Measurements from ENCODE around the gene ELFN2. TPM values are rescaled to one million over a fixed set of nuclear protein-coding genes. Genes with fewer than 3 reads are reported as not detected.

Gene ELFN2
- total and polyA plus RNA-seq, 2 of the 13 experiments (the other 11 are each of a cell fraction or from before 2014, with no cell fraction given) = 0.01 TPM; not detected in 1

DNA sequence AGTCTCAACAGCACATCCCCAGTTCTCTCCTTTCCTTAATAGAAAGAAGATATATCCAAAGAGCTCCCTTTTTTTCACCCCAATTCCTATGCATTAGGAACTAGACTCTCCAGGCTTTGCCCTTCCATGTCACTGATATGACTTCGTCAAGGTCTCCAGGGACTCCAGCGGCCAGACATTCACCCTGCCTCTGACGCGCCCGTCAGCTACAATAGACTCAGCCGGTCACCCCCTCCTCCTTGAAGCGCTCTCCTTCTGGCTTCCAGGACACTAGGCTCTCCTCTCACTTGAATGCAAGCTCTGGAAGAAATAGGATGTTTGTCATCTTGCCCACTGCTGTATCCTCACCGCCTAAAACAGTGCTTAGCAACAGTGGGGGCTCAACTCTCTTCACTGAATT is 14.9 kb upstream of the ELFN2 start (continued):
- TF ChIP-seq, protein P1, sequence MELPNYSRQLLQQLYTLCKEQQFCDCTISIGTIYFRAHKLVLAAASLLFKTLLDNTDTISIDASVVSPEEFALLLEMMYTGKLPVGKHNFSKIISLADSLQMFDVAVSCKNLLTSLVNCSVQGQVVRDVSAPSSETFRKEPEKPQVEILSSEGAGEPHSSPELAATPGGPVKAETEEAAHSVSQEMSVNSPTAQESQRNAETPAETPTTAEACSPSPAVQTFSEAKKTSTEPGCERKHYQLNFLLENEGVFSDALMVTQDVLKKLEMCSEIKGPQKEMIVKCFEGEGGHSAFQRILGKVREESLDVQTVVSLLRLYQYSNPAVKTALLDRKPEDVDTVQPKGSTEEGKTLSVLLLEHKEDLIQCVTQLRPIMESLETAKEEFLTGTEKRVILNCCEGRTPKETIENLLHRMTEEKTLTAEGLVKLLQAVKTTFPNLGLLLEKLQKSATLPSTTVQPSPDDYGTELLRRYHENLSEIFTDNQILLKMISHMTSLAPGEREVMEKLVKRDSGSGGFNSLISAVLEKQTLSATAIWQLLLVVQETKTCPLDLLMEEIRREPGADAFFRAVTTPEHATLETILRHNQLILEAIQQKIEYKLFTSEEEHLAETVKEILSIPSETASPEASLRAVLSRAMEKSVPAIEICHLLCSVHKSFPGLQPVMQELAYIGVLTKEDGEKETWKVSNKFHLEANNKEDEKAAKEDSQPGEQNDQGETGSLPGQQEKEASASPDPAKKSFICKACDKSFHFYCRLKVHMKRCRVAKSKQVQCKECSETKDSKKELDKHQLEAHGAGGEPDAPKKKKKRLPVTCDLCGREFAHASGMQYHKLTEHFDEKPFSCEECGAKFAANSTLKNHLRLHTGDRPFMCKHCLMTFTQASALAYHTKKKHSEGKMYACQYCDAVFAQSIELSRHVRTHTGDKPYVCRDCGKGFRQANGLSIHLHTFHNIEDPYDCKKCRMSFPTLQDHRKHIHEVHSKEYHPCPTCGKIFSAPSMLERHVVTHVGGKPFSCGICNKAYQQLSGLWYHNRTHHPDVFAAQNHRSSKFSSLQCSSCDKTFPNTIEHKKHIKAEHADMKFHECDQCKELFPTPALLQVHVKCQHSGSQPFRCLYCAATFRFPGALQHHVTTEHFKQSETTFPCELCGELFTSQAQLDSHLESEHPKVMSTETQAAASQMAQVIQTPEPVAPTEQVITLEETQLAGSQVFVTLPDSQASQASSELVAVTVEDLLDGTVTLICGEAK (IDR thresholded peaks at IDR 0.05) = no peak
- TF ChIP-seq, protein P1 (CRISPR knock-in tag; IDR thresholded peaks at IDR 0.05) = no peak

DNA sequence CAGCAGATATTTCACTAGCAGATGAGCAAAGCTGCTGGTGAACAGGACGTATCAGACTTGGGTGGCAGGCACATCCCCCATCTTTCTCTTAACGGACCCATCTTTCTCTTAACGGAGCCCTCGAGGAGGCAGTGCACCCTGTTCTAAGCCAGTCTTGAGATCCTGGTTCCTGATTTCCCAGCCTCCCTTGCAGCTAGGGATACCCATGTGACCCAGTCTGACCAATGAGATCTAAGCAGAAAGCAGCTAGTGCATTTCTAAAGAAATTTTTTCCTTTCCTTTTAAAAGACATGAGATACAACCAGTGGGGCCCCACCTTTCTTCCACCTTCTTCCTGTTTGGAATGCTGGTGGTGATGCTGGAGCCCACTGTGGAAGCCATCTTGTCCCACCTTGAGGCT is 13.6 kb upstream of the ELFN2 start:
- Histone ChIP-seq H3K9me3 (ENCODE audit: low read length) (no peaks in the 10 kb centered on the region), H3K4me2 (ENCODE audit: low read depth, low read length) (no peak overlapping the region), H3K9ac (ENCODE audit: insufficient read depth, low read depth, low read length) (no peak overlapping the region), H3K36me3 (replicated peaks in 1 of 2; ENCODE audit: control insufficient read depth in 1 of 2, insufficient read depth in 2 of 2, low read length in 2 of 2) (no peaks in the 10 kb centered on the region), H3K4me3 (replicated peaks in 1 of 3; ENCODE audit: insufficient read depth in 1 of 3, low read depth in 2 of 3, low read length in 3 of 3) (no peak overlapping the region), H3K79me2 (ENCODE audit: insufficient read depth, low read length) (no peaks in the 10 kb centered on the region), H3K27ac (ENCODE audit: extremely low read length, insufficient read depth, low read length) (no peak overlapping the region), H2AFZ (ENCODE audit: low read length) (no peak overlapping the region), H4K20me1 (ENCODE audit: insufficient read depth, low read length) (no peaks in the 10 kb centered on the region), H3K4me1 (ENCODE audit: insufficient read depth, low read length) (peaks cover 11% of the 10 kb centered on the region), H3K27me3 (ENCODE audit: control insufficient read depth in 1 of 2, insufficient read depth in 2 of 2, low read length in 2 of 2) (no peaks in the 10 kb centered on the region; a peak in 1 of 5 replicates)
- no TSS peak for BruUV-seq (replicated peaks)
- no peak for FAIRE-seq
- no peak for DNase-seq (ENCODE audit: low spot score)
- intact Hi-C loops (cut with micrococcal nuclease; ENCODE audit: unreplicated experiment) = no loop called here
- ChIA-PET POLR2A (no interaction called here), CTCF (ENCODE audit: low intra/inter-chr PET ratio, low total read pairs) (no interaction called here)
- 42% methylated on average over 4 of the region's 4 CpGs for WGBS (ENCODE audit: low lambda C conversion rate)
- ATAC-seq = no peak
- in situ Hi-C loops (cut with HindIII; ENCODE audit: extremely low pct_ligation_motif_present, low pct_unique_long_range_greater_than_20kb) = no loop called here
- TF ChIP-seq HDAC6 (IDR thresholded peaks at IDR 0.05; ENCODE audit: low read depth, low read length) (no peak), REST (IDR thresholded peaks at IDR 0.05; ENCODE audit: borderline replicate concordance in 1 of 2, low read depth in 1 of 2, low read length in 2 of 2) (no peak), SNAPC2 (CRISPR knock-in tag; IDR thresholded peaks at IDR 0.05) (no peak)

All from HepG2 (cell line).